GM23338 (cell line): ENCODE results near the gene SH3BGR. TPM values are rescaled to one million over a fixed set of nuclear protein-coding genes. Genes with fewer than 3 reads are reported as not detected.

Experiments
- ATAC-seq: fragments of 200-7000 bp; cut with Tn5 transposase; 3 replicates; pipeline ENCODE4 v1.9.1; 2020
- DNase-seq: peaks from one replicate; pipeline ENCODE4 v3.0.0-alpha.2; 2015; ENCODE audit warnings: low spot score
- H2AFZ ChIP-seq: fragments of 200-600 bp; sonication (generic); 2 replicates; pipeline ENCODE4 v1.8.0; 2016; ENCODE audit warnings: antibody characterized with exemption, mild to moderate bottlenecking, moderate library complexity
- H3F3A ChIP-seq: fragments of 200-600 bp; sonication (generic); replicated peaks from 2 replicates; pipeline ENCODE4 v1.8.0; 2017; ENCODE audit warnings: antibody characterized with exemption, mixed run types, low read depth
- H3K27ac ChIP-seq: fragments of 200-600 bp; sonication (generic); 2 replicates; pipeline ENCODE4 v1.6.1; 2016; ENCODE audit warnings: low read depth
- H3K27me3 ChIP-seq: fragments of 200-600 bp; sonication (generic); 2 replicates; pipeline ENCODE4 v1.8.0; 2016; ENCODE audit warnings: mild to moderate bottlenecking, mixed run types, moderate library complexity; ENCODE audit not compliant: insufficient read depth
- H3K36me3 ChIP-seq: fragments of 200-600 bp; sonication (generic); 2 replicates; pipeline ENCODE4 v1.8.0; 2016; ENCODE audit warnings: mild to moderate bottlenecking; ENCODE audit not compliant: insufficient read depth
- H3K4me1 ChIP-seq: fragments of 200-600 bp; sonication (generic); 2 replicates; pipeline ENCODE4 v1.8.0; 2016; ENCODE audit warnings: mild to moderate bottlenecking, moderate library complexity; ENCODE audit not compliant: insufficient read depth
- H3K4me2 ChIP-seq: fragments of 200-600 bp; sonication (generic); 2 replicates; pipeline ENCODE4 v1.7.1; 2017; ENCODE audit warnings: mixed run types
- H3K4me3 ChIP-seq: fragments of 200-600 bp; sonication (generic); 2 replicates; pipeline ENCODE4 v1.6.1; 2016; ENCODE audit warnings: mixed run types
- H3K79me2 ChIP-seq: fragments of 200-600 bp; sonication (generic); replicated peaks from 2 replicates; pipeline ENCODE4 v1.8.0; 2017; ENCODE audit warnings: mild to moderate bottlenecking; ENCODE audit not compliant: insufficient read depth
- H3K9me2 ChIP-seq: fragments of 200-600 bp; sonication (generic); 2 replicates; pipeline ENCODE4 v1.8.0; 2017; ENCODE audit not compliant: insufficient read depth
- H4K20me1 ChIP-seq: fragments of 200-600 bp; sonication (generic); replicated peaks from 2 replicates; pipeline ENCODE4 v1.8.0; 2017; ENCODE audit warnings: mild to moderate bottlenecking; ENCODE audit not compliant: insufficient read depth
- H3K27ac Mint-ChIP-seq: 2 replicates; pipeline ENCODE4 v1.8.0; 2020; ENCODE audit warnings: inconsistent platforms, mild to moderate bottlenecking, moderate library complexity, mixed read lengths
- H3K27me3 Mint-ChIP-seq: 3 replicates; pipeline ENCODE4 v1.8.0; 2022; ENCODE audit warnings: low read depth, mild to moderate bottlenecking, moderate library complexity, mixed read lengths, inconsistent platforms; ENCODE audit not compliant: insufficient read depth, poor library complexity
- H3K36me3 Mint-ChIP-seq: 3 replicates; pipeline ENCODE4 v1.8.0; 2021; ENCODE audit warnings: low read depth, mild to moderate bottlenecking, inconsistent platforms, moderate library complexity, mixed read lengths
- H3K4me1 Mint-ChIP-seq: 3 replicates; pipeline ENCODE4 v1.8.0; 2020; ENCODE audit warnings: mild to moderate bottlenecking, inconsistent platforms, mixed read lengths
- H3K4me3 Mint-ChIP-seq: 3 replicates; pipeline ENCODE4 v1.8.0; 2021; ENCODE audit warnings: moderate library complexity, mild to moderate bottlenecking, inconsistent platforms, mixed read lengths
- H3K9me3 Mint-ChIP-seq: 3 replicates; pipeline ENCODE4 v1.8.0; 2020; ENCODE audit warnings: moderate library complexity, mild to moderate bottlenecking, inconsistent platforms, mixed read lengths
- CREB1 ChIP-seq: fragments of 250-450 bp; sonication (Bioruptor Pico); IDR thresholded peaks from 2 replicates; pipeline ENCODE4 v1.5.0; 2020; ENCODE audit warnings: low read depth, mild to moderate bottlenecking, moderate library complexity
- EZH2 ChIP-seq: fragments of 200-600 bp; sonication (generic); IDR thresholded peaks from one replicate; pipeline ENCODE4 v1.8.0; 2017; ENCODE audit warnings: antibody characterized with exemption, mild to moderate bottlenecking, low read depth; ENCODE audit not compliant: unreplicated experiment
- EZH2phosphoT487 ChIP-seq: fragments of 200-600 bp; sonication (generic); IDR thresholded peaks from one replicate; pipeline ENCODE4 v1.8.1; 2018; ENCODE audit warnings: antibody characterized with exemption; ENCODE audit not compliant: unreplicated experiment
- JUNB ChIP-seq: IDR thresholded peaks from one replicate; pipeline ENCODE4 v1.6.1; 2016; ENCODE audit warnings: antibody characterized with exemption; ENCODE audit not compliant: unreplicated experiment
- NANOG ChIP-seq: IDR thresholded peaks from 2 replicates; pipeline ENCODE4 v1.6.1; 2016; ENCODE audit warnings: antibody characterized with exemption, borderline replicate concordance
- POLR2AphosphoS5 ChIP-seq: IDR thresholded peaks from 2 replicates; pipeline ENCODE4 v1.6.1; 2016; ENCODE audit warnings: antibody characterized with exemption, low read depth
- STAT1 ChIP-seq: IDR thresholded peaks from one replicate; pipeline ENCODE4 v1.6.1; 2016; ENCODE audit warnings: antibody characterized with exemption; ENCODE audit not compliant: unreplicated experiment
- ZNF114 ChIP-seq: fragments of 250-450 bp; sonication (Bioruptor Pico); IDR thresholded peaks from 2 replicates; pipeline ENCODE4 v1.5.0; 2020; ENCODE audit warnings: mild to moderate bottlenecking, moderate library complexity
- ZNF331 ChIP-seq: fragments of 250-450 bp; sonication (Bioruptor Pico); IDR thresholded peaks from 2 replicates; pipeline ENCODE4 v1.5.0; 2020; ENCODE audit warnings: low read depth, mild to moderate bottlenecking, moderate library complexity
- polyA plus RNA-seq: library from polyadenylated mRNA; unstranded; fragments of >200 nt; fragmentation: Nextera tagmentation; extraction: Ambion mirVana; gene quantifications from 2 replicates; pipeline ENCODE4 v1.2.1, GENCODE V29; 2016
- total RNA-seq: library from RNA; depleted of rRNA; stranded (reverse); fragments of >200 nt; shearing (Covaris generic); gene quantifications from 2 replicates; pipeline ENCODE4 v1.2.3, GENCODE V29; 2014
- TF ChIP-seq, protein P1 (sequence below): fragments of 250-450 bp; sonication (Bioruptor Pico); IDR thresholded peaks from 2 replicates; pipeline ENCODE4 v1.5.0; 2020; ENCODE audit warnings: mild to moderate bottlenecking, moderate library complexity
- TF ChIP-seq, protein P2 (sequence below), 2 experiments: fragments of 200-600 bp in 1 of 2; sonication (generic) in 1 of 2; conservative IDR thresholded peaks; 2 replicates each; pipeline versions ENCODE4 v1.5.1 to v1.6.1; 2016 to 2017; ENCODE audit warnings: antibody characterized with exemption in 2 of 2, low read depth in 2 of 2, mild to moderate bottlenecking in 2 of 2, moderate library complexity in 1 of 2
- TF ChIP-seq, protein P3 (sequence below): IDR thresholded peaks from one replicate; pipeline ENCODE4 v1.6.1; 2018; ENCODE audit warnings: antibody characterized with exemption; ENCODE audit not compliant: unreplicated experiment
- TF ChIP-seq, protein P4 (sequence below): IDR thresholded peaks from 2 replicates; pipeline ENCODE4 v1.6.1; 2016; ENCODE audit warnings: antibody characterized with exemption

SH3BGR gene
- total and polyA plus RNA-seq, 2 experiments from 2014 or later, result 5.9 to 18.9 TPM

DNA sequence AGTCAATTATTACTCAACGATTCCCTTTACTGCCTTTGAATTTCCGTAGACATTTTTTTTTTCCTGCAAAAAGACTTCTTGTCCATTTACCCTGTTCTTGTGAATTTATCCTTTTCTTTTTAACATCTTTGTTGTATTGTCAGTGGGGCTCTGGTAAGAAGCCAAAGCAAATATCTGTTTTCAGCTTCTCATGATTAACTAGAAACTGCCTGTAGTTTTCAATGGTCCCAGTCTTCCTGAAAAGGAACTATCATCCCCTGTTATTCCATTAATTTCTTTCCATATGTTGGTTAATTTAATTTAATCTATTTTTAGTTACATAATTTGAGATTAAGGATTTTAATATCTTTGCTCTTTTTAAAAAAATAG lies 28.0 kb downstream of the SH3BGR start:
- Mint-ChIP-seq H3K9me3 (no peaks in the 10 kb centered on the region), H3K27me3 (no peaks in the 10 kb centered on the region), H3K4me1 (peaks cover 9% of the 10 kb centered on the region), H3K36me3 (no peaks in the 10 kb centered on the region; the same call in 2 of the 3 replicates), H3K4me3 (no peak overlapping the region), H3K27ac (no peak overlapping the region)
- Histone ChIP-seq H3K4me2 (no peak overlapping the region), H3K27me3 (no peaks in the 10 kb centered on the region), H3K27ac (no peak overlapping the region), H4K20me1 (no peaks in the 10 kb centered on the region), H3K9me2 (peaks cover 8% of the 10 kb centered on the region), H3K79me2 (no peaks in the 10 kb centered on the region), H2AFZ (no peak overlapping the region), H3K36me3 (no peaks in the 10 kb centered on the region), H3K4me3 (no peak overlapping the region), H3K4me1 (no peaks in the 10 kb centered on the region; the same call in 1 of the 2 replicates), H3F3A (no peaks in the 10 kb centered on the region)
- DNase-seq (no peak), ATAC-seq (no peak)
- TF ChIP-seq, protein P1, sequence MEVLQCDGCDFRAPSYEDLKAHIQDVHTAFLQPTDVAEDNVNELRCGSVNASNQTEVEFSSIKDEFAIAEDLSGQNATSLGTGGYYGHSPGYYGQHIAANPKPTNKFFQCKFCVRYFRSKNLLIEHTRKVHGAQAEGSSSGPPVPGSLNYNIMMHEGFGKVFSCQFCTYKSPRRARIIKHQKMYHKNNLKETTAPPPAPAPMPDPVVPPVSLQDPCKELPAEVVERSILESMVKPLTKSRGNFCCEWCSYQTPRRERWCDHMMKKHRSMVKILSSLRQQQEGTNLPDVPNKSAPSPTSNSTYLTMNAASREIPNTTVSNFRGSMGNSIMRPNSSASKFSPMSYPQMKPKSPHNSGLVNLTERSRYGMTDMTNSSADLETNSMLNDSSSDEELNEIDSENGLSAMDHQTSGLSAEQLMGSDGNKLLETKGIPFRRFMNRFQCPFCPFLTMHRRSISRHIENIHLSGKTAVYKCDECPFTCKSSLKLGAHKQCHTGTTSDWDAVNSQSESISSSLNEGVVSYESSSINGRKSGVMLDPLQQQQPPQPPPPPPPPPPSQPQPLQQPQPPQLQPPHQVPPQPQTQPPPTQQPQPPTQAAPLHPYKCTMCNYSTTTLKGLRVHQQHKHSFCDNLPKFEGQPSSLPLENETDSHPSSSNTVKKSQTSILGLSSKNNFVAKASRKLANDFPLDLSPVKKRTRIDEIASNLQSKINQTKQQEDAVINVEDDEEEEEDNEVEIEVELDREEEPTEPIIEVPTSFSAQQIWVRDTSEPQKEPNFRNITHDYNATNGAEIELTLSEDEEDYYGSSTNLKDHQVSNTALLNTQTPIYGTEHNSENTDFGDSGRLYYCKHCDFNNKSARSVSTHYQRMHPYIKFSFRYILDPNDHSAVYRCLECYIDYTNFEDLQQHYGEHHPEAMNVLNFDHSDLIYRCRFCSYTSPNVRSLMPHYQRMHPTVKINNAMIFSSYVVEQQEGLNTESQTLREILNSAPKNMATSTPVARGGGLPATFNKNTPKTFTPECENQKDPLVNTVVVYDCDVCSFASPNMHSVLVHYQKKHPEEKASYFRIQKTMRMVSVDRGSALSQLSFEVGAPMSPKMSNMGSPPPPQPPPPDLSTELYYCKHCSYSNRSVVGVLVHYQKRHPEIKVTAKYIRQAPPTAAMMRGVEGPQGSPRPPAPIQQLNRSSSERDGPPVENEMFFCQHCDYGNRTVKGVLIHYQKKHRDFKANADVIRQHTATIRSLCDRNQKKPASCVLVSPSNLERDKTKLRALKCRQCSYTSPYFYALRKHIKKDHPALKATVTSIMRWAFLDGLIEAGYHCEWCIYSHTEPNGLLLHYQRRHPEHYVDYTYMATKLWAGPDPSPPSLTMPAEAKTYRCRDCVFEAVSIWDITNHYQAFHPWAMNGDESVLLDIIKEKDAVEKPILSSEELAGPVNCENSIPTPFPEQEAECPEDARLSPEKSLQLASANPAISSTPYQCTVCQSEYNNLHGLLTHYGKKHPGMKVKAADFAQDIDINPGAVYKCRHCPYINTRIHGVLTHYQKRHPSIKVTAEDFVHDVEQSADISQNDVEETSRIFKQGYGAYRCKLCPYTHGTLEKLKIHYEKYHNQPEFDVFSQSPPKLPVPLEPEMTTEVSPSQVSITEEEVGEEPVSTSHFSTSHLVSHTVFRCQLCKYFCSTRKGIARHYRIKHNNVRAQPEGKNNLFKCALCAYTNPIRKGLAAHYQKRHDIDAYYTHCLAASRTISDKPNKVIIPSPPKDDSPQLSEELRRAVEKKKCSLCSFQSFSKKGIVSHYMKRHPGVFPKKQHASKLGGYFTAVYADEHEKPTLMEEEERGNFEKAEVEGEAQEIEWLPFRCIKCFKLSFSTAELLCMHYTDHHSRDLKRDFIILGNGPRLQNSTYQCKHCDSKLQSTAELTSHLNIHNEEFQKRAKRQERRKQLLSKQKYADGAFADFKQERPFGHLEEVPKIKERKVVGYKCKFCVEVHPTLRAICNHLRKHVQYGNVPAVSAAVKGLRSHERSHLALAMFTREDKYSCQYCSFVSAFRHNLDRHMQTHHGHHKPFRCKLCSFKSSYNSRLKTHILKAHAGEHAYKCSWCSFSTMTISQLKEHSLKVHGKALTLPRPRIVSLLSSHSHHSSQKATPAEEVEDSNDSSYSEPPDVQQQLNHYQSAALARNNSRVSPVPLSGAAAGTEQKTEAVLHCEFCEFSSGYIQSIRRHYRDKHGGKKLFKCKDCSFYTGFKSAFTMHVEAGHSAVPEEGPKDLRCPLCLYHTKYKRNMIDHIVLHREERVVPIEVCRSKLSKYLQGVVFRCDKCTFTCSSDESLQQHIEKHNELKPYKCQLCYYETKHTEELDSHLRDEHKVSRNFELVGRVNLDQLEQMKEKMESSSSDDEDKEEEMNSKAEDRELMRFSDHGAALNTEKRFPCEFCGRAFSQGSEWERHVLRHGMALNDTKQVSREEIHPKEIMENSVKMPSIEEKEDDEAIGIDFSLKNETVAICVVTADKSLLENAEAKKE (CRISPR knock-in tag), result no peak
- no peak for TF ChIP-seq STAT1
- no peak for TF ChIP-seq ZNF114
- no peak for TF ChIP-seq EZH2phosphoT487
- no peak for TF ChIP-seq ZNF331 (CRISPR knock-in tag)
- TF ChIP-seq JUNB, result no peak
- TF ChIP-seq, protein P2, sequence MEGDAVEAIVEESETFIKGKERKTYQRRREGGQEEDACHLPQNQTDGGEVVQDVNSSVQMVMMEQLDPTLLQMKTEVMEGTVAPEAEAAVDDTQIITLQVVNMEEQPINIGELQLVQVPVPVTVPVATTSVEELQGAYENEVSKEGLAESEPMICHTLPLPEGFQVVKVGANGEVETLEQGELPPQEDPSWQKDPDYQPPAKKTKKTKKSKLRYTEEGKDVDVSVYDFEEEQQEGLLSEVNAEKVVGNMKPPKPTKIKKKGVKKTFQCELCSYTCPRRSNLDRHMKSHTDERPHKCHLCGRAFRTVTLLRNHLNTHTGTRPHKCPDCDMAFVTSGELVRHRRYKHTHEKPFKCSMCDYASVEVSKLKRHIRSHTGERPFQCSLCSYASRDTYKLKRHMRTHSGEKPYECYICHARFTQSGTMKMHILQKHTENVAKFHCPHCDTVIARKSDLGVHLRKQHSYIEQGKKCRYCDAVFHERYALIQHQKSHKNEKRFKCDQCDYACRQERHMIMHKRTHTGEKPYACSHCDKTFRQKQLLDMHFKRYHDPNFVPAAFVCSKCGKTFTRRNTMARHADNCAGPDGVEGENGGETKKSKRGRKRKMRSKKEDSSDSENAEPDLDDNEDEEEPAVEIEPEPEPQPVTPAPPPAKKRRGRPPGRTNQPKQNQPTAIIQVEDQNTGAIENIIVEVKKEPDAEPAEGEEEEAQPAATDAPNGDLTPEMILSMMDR (conservative IDR thresholded peaks at IDR 0.05; ENCODE audit: low read depth in 2 of 2), result no peak
- TF ChIP-seq, protein P3, sequence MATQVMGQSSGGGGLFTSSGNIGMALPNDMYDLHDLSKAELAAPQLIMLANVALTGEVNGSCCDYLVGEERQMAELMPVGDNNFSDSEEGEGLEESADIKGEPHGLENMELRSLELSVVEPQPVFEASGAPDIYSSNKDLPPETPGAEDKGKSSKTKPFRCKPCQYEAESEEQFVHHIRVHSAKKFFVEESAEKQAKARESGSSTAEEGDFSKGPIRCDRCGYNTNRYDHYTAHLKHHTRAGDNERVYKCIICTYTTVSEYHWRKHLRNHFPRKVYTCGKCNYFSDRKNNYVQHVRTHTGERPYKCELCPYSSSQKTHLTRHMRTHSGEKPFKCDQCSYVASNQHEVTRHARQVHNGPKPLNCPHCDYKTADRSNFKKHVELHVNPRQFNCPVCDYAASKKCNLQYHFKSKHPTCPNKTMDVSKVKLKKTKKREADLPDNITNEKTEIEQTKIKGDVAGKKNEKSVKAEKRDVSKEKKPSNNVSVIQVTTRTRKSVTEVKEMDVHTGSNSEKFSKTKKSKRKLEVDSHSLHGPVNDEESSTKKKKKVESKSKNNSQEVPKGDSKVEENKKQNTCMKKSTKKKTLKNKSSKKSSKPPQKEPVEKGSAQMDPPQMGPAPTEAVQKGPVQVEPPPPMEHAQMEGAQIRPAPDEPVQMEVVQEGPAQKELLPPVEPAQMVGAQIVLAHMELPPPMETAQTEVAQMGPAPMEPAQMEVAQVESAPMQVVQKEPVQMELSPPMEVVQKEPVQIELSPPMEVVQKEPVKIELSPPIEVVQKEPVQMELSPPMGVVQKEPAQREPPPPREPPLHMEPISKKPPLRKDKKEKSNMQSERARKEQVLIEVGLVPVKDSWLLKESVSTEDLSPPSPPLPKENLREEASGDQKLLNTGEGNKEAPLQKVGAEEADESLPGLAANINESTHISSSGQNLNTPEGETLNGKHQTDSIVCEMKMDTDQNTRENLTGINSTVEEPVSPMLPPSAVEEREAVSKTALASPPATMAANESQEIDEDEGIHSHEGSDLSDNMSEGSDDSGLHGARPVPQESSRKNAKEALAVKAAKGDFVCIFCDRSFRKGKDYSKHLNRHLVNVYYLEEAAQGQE, result no peak
- no peak for TF ChIP-seq NANOG
- TF ChIP-seq, protein P4, sequence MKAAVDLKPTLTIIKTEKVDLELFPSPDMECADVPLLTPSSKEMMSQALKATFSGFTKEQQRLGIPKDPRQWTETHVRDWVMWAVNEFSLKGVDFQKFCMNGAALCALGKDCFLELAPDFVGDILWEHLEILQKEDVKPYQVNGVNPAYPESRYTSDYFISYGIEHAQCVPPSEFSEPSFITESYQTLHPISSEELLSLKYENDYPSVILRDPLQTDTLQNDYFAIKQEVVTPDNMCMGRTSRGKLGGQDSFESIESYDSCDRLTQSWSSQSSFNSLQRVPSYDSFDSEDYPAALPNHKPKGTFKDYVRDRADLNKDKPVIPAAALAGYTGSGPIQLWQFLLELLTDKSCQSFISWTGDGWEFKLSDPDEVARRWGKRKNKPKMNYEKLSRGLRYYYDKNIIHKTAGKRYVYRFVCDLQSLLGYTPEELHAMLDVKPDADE, result no peak
- no peak for TF ChIP-seq POLR2AphosphoS5
- no peak for TF ChIP-seq EZH2
- no peak for TF ChIP-seq CREB1 (CRISPR knock-in tag)
